AG04450 (cell line): ENCODE measurements around the gene NSMF. TPM values are rescaled to one million over a fixed set of nuclear protein-coding genes. Genes with fewer than 3 reads are reported as not detected.

Source experiments
- CTCF ChIA-PET: fragments of 300-600, 350-600 bp; formaldehyde crosslinking; extraction: SDS; loops from one replicate; lab custom pipeline; 2022; ENCODE audit warnings: antibody characterized with exemption, inconsistent platforms; lab: Charles Lee
- POLR2A ChIA-PET: fragments of 350-600 bp; formaldehyde crosslinking; extraction: SDS; loops from one replicate; lab custom pipeline; 2021; ENCODE audit warnings: antibody characterized with exemption, inconsistent platforms; lab: Yijun Ruan, JAX
- DNase-seq: peaks from one replicate; pipeline ENCODE4 v3.0.0-alpha.2; 2011; ENCODE audit warnings: low read depth, low spot score
- H3K27ac ChIP-seq: one replicate; pipeline ENCODE4 v1.5.1; 2012; ENCODE audit warnings: low read depth, low read length, control low read depth
- H3K27me3 ChIP-seq: one replicate; pipeline ENCODE4 v1.6.0; 2012; ENCODE audit warnings: low read length; ENCODE audit not compliant: control insufficient read depth, insufficient read depth
- H3K4me3 ChIP-seq: 2 replicates; pipeline ENCODE4 v1.5.1; 2011; ENCODE audit warnings: mild to moderate bottlenecking, low read depth, low read length, control low read depth
- H3K9me3 ChIP-seq: 2 replicates; pipeline ENCODE4 v1.5.1; 2012; ENCODE audit warnings: low read length; ENCODE audit not compliant: control insufficient read depth, insufficient read depth
- CTCF ChIP-seq: IDR thresholded peaks from 2 replicates; pipeline ENCODE4 v1.5.1; 2011; ENCODE audit warnings: low read depth, low read length, control low read depth, inconsistent platforms
- polyA plus RNA-seq: library from polyadenylated mRNA; depleted of rRNA; stranded (reverse); fragments of >200 nt; gene quantifications from 2 replicates; pipeline ENCODE4 v1.2.3, GENCODE V29; 2011

The NSMF gene
- polyA plus RNA-seq, 1 experiment: 20.7 TPM

DNA sequence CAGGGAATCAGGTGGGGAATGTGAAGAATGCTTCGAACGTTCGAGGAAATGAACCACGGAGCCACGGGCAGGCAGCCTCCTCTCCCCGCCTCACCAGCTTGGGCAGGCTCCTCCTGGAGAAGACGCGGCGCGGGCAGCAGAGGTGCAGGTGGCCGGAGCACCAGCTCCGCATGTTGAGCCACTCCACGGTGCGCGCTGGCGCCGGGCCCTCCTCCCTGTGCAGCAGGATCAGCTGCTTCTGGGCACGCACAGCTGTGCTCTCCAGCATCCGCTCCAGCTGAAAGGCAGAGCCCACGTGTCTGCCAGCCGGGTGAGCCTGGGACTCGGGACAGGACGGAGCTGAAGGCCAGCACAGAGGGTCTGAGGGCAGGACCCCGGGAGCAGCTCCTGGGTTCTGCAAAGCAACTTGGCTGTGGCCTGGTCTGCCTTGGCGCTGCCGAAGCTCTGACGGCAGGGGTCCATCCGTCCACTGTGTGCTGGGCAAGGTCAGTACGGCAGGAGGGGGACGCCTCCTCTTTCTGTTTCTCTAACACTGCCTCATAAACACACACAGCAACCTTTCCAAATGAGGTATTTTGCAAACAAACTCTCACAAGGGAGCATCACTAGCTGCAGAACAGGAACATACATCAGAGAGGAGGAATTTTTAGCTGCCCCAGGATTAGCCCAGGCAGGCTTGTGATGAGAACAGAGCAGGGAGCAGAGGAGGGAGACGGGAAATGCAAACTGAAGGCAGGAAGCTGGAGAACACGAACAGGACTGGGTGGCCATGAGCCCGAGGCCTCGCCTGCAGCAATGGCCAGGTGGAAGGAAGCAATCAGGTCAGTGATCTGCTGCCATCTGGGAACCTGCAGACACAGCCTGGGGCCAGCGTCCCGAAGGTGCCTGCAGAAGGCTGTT lies 20.1 kb upstream of the NSMF start:
- TF ChIP-seq CTCF: no peak
- H3K4me3 ChIP-seq: no peak overlapping the region
- ChIA-PET POLR2A (interaction anchor here (0.9 kb wide), 1 partner anchor 393 kb away, joined by 4 read pairs; the partner anchor contains the start of gene MAN1B1), CTCF (interaction anchor here (1.2 kb wide), 1 partner anchor 56 kb away, joined by 4 read pairs; the partner anchor contains the start of gene EXD3)
- H3K9me3 ChIP-seq: peaks cover 45% of the 10 kb centered on the region
- no peak overlapping the region for H3K27ac ChIP-seq
- peaks cover 4% of the 10 kb centered on the region for H3K27me3 ChIP-seq
- DNase-seq: no peak

GRCh38 chr9:137478613-137478961 lies 19.5 kb upstream of the NSMF start:
- no peak for TF ChIP-seq CTCF
- Histone ChIP-seq H3K4me3 (no peak overlapping the region), H3K27ac (no peak overlapping the region), H3K9me3 (peaks cover 46% of the 10 kb centered on the region), H3K27me3 (peaks cover 4% of the 10 kb centered on the region)
- POLR2A ChIA-PET: no interaction called here
- DNase-seq: no peak
- CTCF ChIA-PET: interaction anchor here (1.2 kb wide), 1 partner anchor 56 kb away, joined by 4 read pairs; the partner anchor contains the start of gene EXD3

DNA sequence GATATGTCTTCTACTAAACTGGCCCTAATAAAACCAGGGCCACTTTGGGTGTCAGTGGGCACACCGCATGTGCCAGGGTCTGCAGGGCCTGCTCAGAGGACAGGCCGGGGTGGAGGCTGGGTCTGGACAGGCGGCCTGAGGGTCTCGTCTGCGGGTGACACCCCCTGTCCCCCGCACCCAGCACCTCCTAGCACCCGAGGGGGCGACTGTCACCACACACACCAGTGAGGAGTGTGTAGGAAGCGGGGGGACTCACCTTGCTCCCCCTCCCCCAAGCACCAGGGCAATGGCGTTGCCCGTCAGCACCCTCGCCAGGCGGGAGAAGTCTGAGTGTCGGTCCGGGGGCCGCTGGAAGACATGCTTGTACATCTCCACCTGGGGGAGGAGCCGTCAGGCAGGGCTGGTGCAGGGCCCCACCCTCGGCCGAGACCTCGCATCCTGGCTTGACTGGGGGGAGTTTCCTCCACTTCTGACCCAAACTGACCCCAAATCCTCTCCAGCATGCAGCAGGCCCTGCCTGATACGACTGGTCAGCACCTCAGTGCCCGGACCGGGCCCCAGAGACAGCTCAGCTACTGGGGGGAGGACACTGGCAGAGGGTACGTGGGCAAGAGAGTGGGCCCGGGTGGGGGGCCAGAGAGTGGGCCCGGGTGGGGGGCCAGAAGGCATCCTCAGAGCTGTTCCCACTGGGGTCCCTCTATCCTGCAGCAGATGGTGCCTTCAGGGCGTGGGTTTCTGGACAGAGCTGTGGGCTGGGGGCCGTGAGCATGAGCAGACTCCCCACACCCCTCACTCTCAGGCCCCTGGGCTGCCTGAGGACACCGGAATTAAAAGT lies 18.9 kb upstream of the NSMF start:
- no peak for DNase-seq
- CTCF ChIA-PET: interaction anchor here (1.2 kb wide), 1 partner anchor 55 kb away, joined by 4 read pairs; the partner anchor contains the start of gene EXD3
- POLR2A ChIA-PET: no interaction called here

DNA sequence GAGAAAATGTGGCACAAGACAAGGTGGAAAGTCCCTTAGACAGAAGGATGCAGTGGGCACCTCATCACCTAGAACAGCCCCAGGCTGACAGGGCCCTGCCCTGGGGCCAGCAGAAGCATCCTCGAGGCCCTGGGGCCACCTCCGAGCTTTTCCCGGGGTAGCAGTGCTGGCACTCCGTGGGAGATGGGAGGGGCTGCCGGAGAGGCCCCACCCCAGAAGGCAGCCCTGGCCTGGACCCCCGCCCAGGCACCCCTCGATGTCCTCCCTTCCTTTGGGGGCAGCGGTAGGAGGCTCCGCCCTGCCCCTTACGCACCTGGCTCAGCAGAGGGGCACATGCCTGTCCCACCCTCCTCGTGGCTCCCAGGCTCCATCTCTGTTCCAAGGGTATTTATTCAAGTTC lies 17.7 kb upstream of the NSMF start:
- POLR2A ChIA-PET: no interaction called here
- no peak overlapping the region for H3K27ac ChIP-seq
- CTCF ChIA-PET: no interaction called here
- no peak overlapping the region for H3K4me3 ChIP-seq
- H3K9me3 ChIP-seq: peaks cover 40% of the 10 kb centered on the region
- H3K27me3 ChIP-seq: peaks cover 4% of the 10 kb centered on the region
- DNase-seq: no peak
- TF ChIP-seq CTCF: no peak

More for the DNA sequence above, 18.9 kb upstream of the NSMF start:
- peaks cover 4% of the 10 kb centered on the region for H3K27me3 ChIP-seq
- no peak overlapping the region for H3K27ac ChIP-seq
- no peak overlapping the region for H3K4me3 ChIP-seq
- TF ChIP-seq CTCF: no peak
- peaks cover 46% of the 10 kb centered on the region for H3K9me3 ChIP-seq
